Immature natural killer cell (primary cell): ENCODE results near the gene COL4A1. TPM values are rescaled to one million over a fixed set of nuclear protein-coding genes. Genes with fewer than 3 reads are reported as not detected.

ENCODE experiments used
- DNase-seq, 3 donors: peaks; one replicate each; pipeline ENCODE4 v3.0.0; 2022; ENCODE audit warnings: mixed read lengths in 1 of 3
- H3K27ac Mint-ChIP-seq, 6 donors: one replicate each; pipeline ENCODE4 v1.8.0; 2020; ENCODE audit warnings: mixed read lengths in 6 of 6, mild to moderate bottlenecking in 5 of 6, inconsistent platforms in 4 of 6, moderate library complexity in 3 of 6
- H3K27me3 Mint-ChIP-seq, 3 donors: one replicate each; pipeline ENCODE4 v1.8.0; 2020 to 2021; ENCODE audit warnings: low read depth in 3 of 3, mild to moderate bottlenecking in 3 of 3, mixed read lengths in 3 of 3, moderate library complexity in 3 of 3, inconsistent platforms in 1 of 3
- H3K36me3 Mint-ChIP-seq, 3 donors: one replicate each; pipeline ENCODE4 v1.8.0; 2020; ENCODE audit warnings: mixed read lengths in 3 of 3, inconsistent platforms in 2 of 3, mild to moderate bottlenecking in 2 of 3
- H3K4me1 Mint-ChIP-seq, 2 donors: one replicate each; pipeline ENCODE4 v1.8.0; 2020; ENCODE audit warnings: inconsistent platforms in 2 of 2, mild to moderate bottlenecking in 2 of 2, mixed read lengths in 2 of 2, moderate library complexity in 1 of 2
- H3K4me3 Mint-ChIP-seq, 5 donors: one replicate each; pipeline ENCODE4 v1.8.0; 2020; ENCODE audit warnings: mild to moderate bottlenecking in 5 of 5, mixed read lengths in 5 of 5, inconsistent platforms in 3 of 5, moderate library complexity in 3 of 5
- H3K9me3 Mint-ChIP-seq, 6 donors: one replicate each; pipeline ENCODE4 v1.8.0; 2020; ENCODE audit warnings: mild to moderate bottlenecking in 6 of 6, mixed read lengths in 6 of 6, inconsistent platforms in 4 of 6, moderate library complexity in 3 of 6
- polyA plus RNA-seq, 3 donors: library from polyadenylated mRNA; unstranded; fragments of 300-500 nt; fragmentation: Illumina TruSeq; gene quantifications; one replicate each; pipeline ENCODE4 v1.2.3, GENCODE V29; 2021

Gene COL4A1
- polyA plus RNA-seq, 3 donors from 2014 or later: not detected

GRCh38 chr13:110268576-110269185 is 38.3 kb downstream of the COL4A1 start:
- H3K4me3 Mint-ChIP-seq: no peak overlapping the region
- no peaks in the 10 kb centered on the region for H3K9me3 Mint-ChIP-seq
- peaks cover 0 to 13% (median 5%) of the 10 kb centered on the region in 3 donors for H3K27me3 Mint-ChIP-seq
- no peaks in the 10 kb centered on the region for H3K36me3 Mint-ChIP-seq
- H3K27ac Mint-ChIP-seq: no peak overlapping the region
- no peaks in the 10 kb centered on the region for H3K4me1 Mint-ChIP-seq
- no peak for DNase-seq

GRCh38 chr13:110268061-110268460 is 38.9 kb downstream of the COL4A1 start:
- Mint-ChIP-seq H3K36me3 (no peaks in the 10 kb centered on the region), H3K9me3 (no peaks in the 10 kb centered on the region), H3K27me3 (peaks cover 0 to 12% (median 5%) of the 10 kb centered on the region in 3 donors), H3K27ac (no peak overlapping the region), H3K4me1 (no peaks in the 10 kb centered on the region), H3K4me3 (no peak overlapping the region)
- DNase-seq: no peak

GRCh38 chr13:110266983-110267382 is 40.0 kb downstream of the COL4A1 start:
- Mint-ChIP-seq H3K9me3 (no peaks in the 10 kb centered on the region), H3K27me3 (peaks cover 0 to 18% (median 6%) of the 10 kb centered on the region in 3 donors), H3K4me1 (no peaks in the 10 kb centered on the region), H3K4me3 (no peak overlapping the region), H3K36me3 (no peaks in the 10 kb centered on the region), H3K27ac (no peak overlapping the region)
- DNase-seq: no peak

DNA sequence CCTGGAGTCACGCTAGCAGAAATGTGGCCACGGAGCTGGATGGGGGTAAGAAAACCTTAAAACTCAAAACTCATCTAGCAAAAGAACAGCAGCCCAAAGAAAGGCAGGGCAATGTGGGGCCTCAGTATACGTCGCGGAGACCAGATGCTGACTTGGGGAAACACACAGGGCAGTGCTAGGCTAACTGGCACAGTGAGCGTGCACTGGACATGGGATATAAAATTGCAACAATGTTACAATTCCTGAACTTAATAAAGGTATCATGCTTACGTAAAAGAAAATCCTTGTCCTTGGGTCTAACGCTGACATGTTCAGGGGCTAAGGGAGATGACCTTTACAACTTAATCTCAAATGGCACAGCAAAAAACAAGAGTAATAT is 40.5 kb downstream of the COL4A1 start:
- no peak for DNase-seq
- no peak overlapping the region for H3K27ac Mint-ChIP-seq
- H3K9me3 Mint-ChIP-seq: no peaks in the 10 kb centered on the region
- H3K27me3 Mint-ChIP-seq: peaks cover 0 to 18% (median 6%) of the 10 kb centered on the region in 3 donors
- H3K4me1 Mint-ChIP-seq: no peaks in the 10 kb centered on the region
- H3K4me3 Mint-ChIP-seq: no peak overlapping the region
- no peaks in the 10 kb centered on the region for H3K36me3 Mint-ChIP-seq

DNA sequence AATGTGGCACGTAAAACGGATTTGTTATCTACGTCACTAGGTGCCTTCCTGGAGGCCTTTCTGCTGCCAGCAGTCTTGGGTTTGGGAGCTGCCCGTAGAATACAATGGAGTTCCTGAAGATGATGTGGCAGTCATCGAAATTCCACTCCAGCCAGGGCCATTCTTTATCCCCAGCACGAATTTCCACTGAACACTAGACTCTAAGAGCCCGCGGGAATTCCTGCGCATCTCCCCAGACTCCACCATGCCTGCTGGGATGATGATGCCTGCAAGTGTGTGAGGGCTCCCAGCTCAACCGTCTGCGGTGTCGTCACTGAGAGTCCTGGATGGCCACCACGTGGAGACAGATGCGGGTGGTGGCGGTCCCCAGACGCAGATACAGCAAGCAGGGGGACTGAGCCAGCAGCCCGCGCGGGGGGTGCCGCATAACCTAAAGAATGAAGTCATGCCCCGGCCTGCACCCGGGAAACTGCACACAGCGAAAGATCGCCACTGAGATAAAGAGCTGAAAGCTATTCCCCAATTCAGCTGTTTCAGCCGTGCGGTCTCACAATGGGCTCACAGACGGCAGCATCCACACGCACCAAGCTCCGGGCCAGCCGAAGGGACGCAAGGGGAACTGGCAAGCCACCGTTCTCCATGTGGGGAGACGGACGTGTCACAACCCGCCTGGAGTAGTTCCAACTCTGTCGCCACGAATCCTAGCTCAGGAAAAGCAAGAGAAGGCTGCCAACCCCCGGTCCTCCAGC is 41.1 kb downstream of the COL4A1 start:
- no peaks in the 10 kb centered on the region for H3K4me1 Mint-ChIP-seq
- no peaks in the 10 kb centered on the region for H3K9me3 Mint-ChIP-seq

GRCh38 chr13:110265341-110265681 is 41.6 kb downstream of the COL4A1 start:
- Mint-ChIP-seq H3K36me3 (no peaks in the 10 kb centered on the region), H3K4me3 (no peak overlapping the region), H3K27ac (no peak overlapping the region), H3K4me1 (no peaks in the 10 kb centered on the region), H3K9me3 (no peaks in the 10 kb centered on the region), H3K27me3 (peaks cover 0 to 12% (median 10%) of the 10 kb centered on the region in 3 donors)
- DNase-seq: no peak

More for the DNA sequence above, 41.1 kb downstream of the COL4A1 start:
- Mint-ChIP-seq H3K4me3 (no peak overlapping the region), H3K27me3 (peaks cover 0 to 16% (median 6%) of the 10 kb centered on the region in 3 donors), H3K27ac (no peak overlapping the region), H3K36me3 (no peaks in the 10 kb centered on the region)
- DNase-seq: no peak

- DNase-seq: no peak
- H3K27ac Mint-ChIP-seq: no peak overlapping the region
Observed at GRCh38 chr13:110264685-110265275, 42.2 kb downstream of the COL4A1 start.

GRCh38 chr13:110263888-110264287 is 43.1 kb downstream of the COL4A1 start:
- peaks cover 0 to 12% (median 12%) of the 10 kb centered on the region in 3 donors for H3K27me3 Mint-ChIP-seq
- no peak overlapping the region for H3K27ac Mint-ChIP-seq
- no peaks in the 10 kb centered on the region for H3K4me1 Mint-ChIP-seq
- no peaks in the 10 kb centered on the region for H3K9me3 Mint-ChIP-seq
- no peak overlapping the region for H3K4me3 Mint-ChIP-seq
- H3K36me3 Mint-ChIP-seq: no peaks in the 10 kb centered on the region
- no peak for DNase-seq

More at GRCh38 chr13:110264685-110265275, 42.2 kb downstream of the COL4A1 start:
- Mint-ChIP-seq H3K4me3 (no peak overlapping the region), H3K9me3 (no peaks in the 10 kb centered on the region), H3K4me1 (no peaks in the 10 kb centered on the region), H3K27me3 (peaks cover 0 to 12% (median 11%) of the 10 kb centered on the region in 3 donors), H3K36me3 (no peaks in the 10 kb centered on the region)

GRCh38 chr13:110263404-110263803 is 43.6 kb downstream of the COL4A1 start:
- no peak overlapping the region for H3K4me3 Mint-ChIP-seq
- no peak for DNase-seq
- H3K9me3 Mint-ChIP-seq: no peaks in the 10 kb centered on the region
- H3K27ac Mint-ChIP-seq: no peak overlapping the region
- peaks cover 0 to 12% (median 10%) of the 10 kb centered on the region in 3 donors for H3K27me3 Mint-ChIP-seq
- H3K36me3 Mint-ChIP-seq: no peaks in the 10 kb centered on the region
- no peaks in the 10 kb centered on the region for H3K4me1 Mint-ChIP-seq

DNA sequence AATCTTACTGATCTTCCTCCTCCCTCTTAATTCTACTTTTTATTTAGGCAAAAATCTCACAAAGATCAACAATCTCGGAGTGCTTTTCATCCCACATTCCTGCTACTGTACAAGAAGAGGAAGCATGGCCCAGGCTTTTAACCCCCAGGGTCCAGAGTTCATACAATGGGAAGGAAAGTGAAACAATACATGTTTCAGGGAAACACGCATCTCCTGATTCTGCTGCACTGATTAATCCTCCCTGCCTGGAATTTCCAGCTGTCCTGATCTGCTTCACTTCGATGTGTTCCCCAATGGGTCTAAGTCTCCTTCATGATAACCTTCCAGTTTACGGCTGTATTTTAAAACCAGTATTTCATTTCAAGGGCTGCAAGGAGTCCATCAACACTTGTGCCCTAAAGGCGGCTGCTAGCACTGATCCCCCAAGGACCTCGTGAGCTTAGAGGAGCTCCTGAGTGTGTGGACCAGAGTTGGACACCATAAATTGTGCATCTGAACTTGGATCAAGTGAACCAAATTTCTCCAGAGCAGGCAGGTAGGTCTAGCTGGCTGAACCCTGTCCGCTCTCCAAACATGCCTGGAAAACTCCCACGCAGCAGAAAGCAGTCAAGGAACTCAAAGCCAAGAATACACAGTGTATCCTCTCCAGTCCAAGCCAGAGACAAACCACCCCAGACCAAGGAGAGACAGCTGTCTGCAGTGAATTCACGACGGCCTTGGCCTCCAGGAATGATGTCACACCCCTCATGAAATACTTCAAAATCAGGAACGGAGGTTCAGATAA is 44.3 kb downstream of the COL4A1 start:
- Mint-ChIP-seq H3K4me1 (no peaks in the 10 kb centered on the region), H3K9me3 (no peaks in the 10 kb centered on the region), H3K27ac (no peak overlapping the region), H3K27me3 (peaks cover 0 to 15% (median 12%) of the 10 kb centered on the region in 3 donors), H3K4me3 (no peak overlapping the region), H3K36me3 (no peaks in the 10 kb centered on the region)
- no peak for DNase-seq

- Mint-ChIP-seq H3K27ac (no peak overlapping the region), H3K9me3 (no peaks in the 10 kb centered on the region), H3K27me3 (peaks cover 0 to 16% (median 13%) of the 10 kb centered on the region in 3 donors), H3K4me3 (no peak overlapping the region), H3K4me1 (no peaks in the 10 kb centered on the region), H3K36me3 (no peaks in the 10 kb centered on the region)
- DNase-seq: no peak
Observed at GRCh38 chr13:110262082-110262436, 44.9 kb downstream of the COL4A1 start.

GRCh38 chr13:110261166-110262081 is 45.5 kb downstream of the COL4A1 start:
- Mint-ChIP-seq H3K9me3 (no peaks in the 10 kb centered on the region), H3K36me3 (no peaks in the 10 kb centered on the region), H3K27me3 (peaks cover 0 to 15% (median 13%) of the 10 kb centered on the region in 3 donors), H3K4me3 (no peak overlapping the region), H3K27ac (no peak overlapping the region), H3K4me1 (no peaks in the 10 kb centered on the region)
- no peak for DNase-seq

DNA sequence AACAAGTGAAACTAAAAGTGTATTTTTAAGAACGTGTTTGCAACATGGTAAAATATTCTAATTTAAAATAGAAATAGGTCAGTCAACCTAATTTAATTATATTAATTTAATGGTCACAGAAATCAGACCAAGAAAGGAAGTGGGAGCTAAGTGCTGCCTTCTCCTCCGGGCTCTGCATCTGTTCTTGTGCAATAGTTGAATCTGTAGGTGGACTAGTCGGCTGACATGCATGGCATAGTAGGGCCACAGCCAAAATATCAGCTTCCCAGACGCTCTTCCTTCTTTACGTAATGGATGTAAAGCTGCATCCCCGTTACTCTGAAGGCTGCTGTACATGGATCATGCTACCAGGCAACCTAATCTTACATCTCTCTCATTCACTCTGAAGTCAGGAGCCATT is 47.3 kb downstream of the COL4A1 start:
- H3K4me3 Mint-ChIP-seq: no peak overlapping the region
- DNase-seq: no peak

More for the DNA sequence above, 47.3 kb downstream of the COL4A1 start:
- Mint-ChIP-seq H3K27ac (no peak overlapping the region), H3K4me1 (peaks cover 1 to 5% of the 10 kb centered on the region in 2 donors), H3K27me3 (peaks cover 2 to 13% (median 11%) of the 10 kb centered on the region in 3 donors), H3K36me3 (no peaks in the 10 kb centered on the region), H3K9me3 (peaks cover 0 to 7% (median 1%) of the 10 kb centered on the region in 6 donors)
